GM12872 (cell line): ENCODE measurements around the gene DOLK.

Experiments
- TF ChIP-seq, protein P1 (sequence below): IDR thresholded peaks from 3 replicates; pipeline ENCODE4 v1.5.1; 2011; ENCODE audit warnings: low read depth, mild to moderate bottlenecking, low read length, moderate library complexity; ENCODE audit not compliant: insufficient read depth

Gene DOLK

DNA sequence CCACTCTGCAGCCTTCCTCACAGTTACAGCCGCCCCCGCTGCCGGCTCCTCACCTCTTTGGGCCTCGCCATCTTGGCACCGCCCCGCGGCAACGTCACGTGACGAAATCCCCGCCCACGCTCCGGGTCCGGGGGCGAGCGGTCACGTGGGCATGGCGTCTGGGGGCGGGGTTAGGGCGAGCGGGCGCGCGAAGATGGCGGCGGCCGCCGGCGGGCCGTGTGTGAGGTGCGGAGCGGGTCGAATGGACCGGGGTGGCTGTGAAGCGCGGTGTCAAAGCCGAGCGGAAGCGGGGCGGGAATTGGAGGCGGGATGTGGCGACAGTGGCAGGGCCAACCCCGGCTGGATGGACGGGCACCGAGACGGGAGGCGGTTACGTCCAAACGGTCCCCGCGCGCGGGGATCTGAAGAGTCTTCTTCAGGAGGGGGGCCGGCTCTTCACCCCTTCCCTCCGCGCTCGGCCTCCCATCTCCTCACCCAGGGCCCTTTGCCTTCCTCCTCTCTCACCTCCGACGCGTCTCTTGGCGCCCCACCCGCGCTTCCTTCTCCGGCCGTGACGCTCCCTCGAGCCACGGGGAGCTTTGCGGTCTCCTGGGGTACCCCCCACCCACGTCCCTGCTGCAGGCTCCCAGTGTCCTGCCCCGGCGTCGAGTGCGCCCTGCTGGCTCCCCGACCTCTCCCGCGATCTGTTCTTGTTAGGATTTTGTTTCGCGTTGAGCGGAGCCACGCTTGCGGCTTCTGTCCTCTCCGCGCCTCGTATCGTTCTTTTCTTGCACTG, at the start of gene DOLK, which contains the start of gene NUP188:
Gene DOLK (minus strand): TSS at position 77 of the 775 bp plus-strand sequence. CDS start 300 bp downstream, outside the sequence.
Gene NUP188 (plus strand): TSS at position 173 of the 775 bp plus-strand sequence. CDS start 21 bp downstream, at position 194.
- TF ChIP-seq, protein P1, sequence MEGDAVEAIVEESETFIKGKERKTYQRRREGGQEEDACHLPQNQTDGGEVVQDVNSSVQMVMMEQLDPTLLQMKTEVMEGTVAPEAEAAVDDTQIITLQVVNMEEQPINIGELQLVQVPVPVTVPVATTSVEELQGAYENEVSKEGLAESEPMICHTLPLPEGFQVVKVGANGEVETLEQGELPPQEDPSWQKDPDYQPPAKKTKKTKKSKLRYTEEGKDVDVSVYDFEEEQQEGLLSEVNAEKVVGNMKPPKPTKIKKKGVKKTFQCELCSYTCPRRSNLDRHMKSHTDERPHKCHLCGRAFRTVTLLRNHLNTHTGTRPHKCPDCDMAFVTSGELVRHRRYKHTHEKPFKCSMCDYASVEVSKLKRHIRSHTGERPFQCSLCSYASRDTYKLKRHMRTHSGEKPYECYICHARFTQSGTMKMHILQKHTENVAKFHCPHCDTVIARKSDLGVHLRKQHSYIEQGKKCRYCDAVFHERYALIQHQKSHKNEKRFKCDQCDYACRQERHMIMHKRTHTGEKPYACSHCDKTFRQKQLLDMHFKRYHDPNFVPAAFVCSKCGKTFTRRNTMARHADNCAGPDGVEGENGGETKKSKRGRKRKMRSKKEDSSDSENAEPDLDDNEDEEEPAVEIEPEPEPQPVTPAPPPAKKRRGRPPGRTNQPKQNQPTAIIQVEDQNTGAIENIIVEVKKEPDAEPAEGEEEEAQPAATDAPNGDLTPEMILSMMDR = no peak

DNA sequence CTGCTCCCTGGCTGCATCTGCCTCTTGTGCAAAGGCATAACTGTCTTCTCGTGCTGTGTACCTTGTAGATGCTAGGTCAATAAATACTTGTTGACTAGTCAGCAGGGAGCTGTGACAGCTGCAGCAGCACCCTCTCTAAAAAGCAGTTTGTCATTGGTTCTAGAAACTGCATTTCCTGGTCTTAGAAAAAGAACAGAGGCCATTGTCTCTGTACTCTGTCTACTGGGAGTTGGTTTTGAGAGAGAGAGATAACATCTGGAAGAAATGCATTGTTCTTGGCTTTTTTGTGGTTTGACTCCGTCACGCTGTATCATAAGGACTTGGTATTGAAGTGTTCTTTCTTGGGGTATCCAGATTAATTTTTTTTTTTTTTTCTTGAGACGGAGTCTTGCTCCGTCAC, 48.4 kb upstream of the DOLK start:
- TF ChIP-seq, protein P1 = no peak

DNA sequence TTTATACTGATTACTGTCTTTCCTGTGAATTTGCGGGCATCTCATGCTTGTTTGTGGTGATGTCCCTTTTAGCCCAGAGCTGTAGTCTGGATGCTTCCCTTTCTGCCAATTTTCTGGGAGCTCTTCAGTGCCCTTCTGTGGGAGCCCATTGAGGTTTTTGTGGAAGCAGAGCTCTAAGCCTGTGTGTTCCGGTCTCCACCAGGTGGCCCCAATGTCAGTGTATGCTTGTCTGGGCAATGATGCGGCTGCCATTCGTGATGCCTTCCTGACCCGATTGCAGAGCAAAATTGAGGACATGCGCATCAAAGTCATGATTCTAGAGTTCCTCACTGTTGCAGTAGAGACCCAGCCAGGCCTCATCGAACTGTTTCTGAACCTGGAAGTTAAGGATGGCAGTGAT, 45.6 kb upstream of the DOLK start:
- TF ChIP-seq, protein P1 = 0 out of 3 replicates have a peak, but pooled peaks have one; percentile 26

DNA sequence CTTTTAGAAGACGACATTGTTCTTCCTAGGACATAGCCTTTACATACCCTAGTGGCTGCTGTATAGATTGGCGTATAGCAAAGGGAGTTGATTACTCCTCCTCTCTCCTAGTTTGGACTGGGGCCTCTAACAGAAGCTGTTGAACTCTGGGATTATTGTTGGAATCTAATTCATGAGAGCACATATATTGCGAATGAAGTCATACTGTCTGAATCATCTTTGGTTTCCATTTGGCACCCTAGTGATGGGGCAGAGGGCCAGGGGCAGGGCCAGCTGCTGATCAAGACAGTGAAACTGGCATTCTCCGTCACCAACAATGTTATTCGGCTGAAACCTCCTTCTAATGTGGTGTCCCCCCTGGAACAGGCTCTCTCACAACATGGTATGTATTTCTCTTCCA, 40.4 kb upstream of the DOLK start:
- TF ChIP-seq, protein P1 = no peak

DNA sequence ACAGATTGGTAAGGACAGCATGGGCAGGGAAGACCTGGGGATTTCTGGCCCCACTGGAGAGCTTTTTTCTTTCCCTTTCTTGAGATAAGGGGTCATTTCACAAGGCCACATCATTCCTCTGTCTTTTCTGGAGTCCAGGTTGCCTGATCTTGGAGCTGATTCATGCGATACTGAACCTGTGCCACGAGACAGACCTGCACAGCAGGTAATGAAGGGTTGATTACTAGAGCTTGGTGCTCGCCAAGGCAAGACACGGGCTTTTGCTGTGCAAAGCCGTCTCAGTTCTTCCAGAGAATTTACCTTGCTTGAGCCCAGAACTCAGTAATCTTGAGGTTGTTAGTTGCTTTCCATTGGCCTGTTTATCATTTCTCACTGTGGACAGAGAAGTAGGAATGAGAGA, 39.3 kb upstream of the DOLK start:
- TF ChIP-seq, protein P1 = no peak

DNA sequence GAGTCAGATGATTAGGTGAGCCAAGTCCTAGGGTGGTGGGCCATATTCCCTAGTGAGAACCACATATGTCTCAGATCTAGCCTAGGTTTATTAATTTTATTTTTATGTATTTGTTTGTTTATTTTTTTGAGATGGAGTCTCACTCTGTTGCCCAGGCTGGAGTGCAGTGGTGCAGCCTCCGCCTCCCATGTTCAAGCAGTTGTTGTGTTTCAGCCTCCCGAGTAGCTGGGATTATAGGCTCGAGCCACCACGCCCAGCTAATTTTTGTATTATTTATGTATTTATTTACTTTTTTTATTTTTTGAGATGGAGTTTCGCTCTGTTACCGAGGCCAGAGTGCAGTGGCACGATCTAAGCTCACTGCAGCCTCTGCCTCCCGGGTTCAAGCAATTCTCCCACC, 36.1 kb upstream of the DOLK start:
- TF ChIP-seq, protein P1 = no peak

DNA sequence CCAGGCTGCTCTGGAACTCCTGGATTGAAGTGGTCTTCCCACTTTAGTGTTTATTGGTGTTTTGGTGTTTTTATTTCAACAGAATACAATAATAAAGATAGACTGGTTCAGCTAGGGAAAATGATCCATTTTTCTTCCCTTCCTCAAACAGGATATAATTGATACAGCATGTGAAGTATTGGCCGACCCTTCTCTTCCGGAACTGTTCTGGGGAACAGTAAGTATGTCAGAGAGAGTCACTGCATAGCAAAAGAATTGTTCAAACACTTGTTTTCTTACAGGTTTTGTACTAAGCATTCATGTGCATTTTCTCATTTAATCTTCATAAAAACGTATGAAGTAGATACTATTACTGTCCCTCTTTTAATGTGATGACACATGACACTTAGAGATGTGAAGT, 31.7 kb upstream of the DOLK start:
- TF ChIP-seq, protein P1 = no peak
